Neural cell (in vitro differentiated cells): ENCODE measurements around the gene OR10G8.
"Not testable (repeated sequence)": the region's sequence is repeated elsewhere in the genome, so short reads cannot be mapped to it uniquely, and the experiment has no call there.

Experiments used
- CTCF ChIP-seq: fragments of 450-650 bp; IDR thresholded peaks from 2 replicates; pipeline ENCODE4 v1.5.1; 2014; ENCODE audit warnings: antibody characterized with exemption, mild to moderate bottlenecking, moderate library complexity; ENCODE audit not compliant: poor library complexity, severe bottlenecking
- EP300 ChIP-seq: fragments of 450-650 bp; conservative IDR thresholded peaks from 2 replicates; pipeline ENCODE4 v1.6.1; 2014; ENCODE audit warnings: antibody characterized with exemption, mild to moderate bottlenecking, moderate library complexity; ENCODE audit not compliant: poor library complexity, severe bottlenecking
- MXI1 ChIP-seq: fragments of 450-650 bp; conservative IDR thresholded peaks from 2 replicates; pipeline ENCODE4 v1.6.1; 2014; ENCODE audit warnings: antibody characterized with exemption, mild to moderate bottlenecking; ENCODE audit not compliant: poor library complexity, severe bottlenecking
- POLR2AphosphoS5 ChIP-seq: IDR thresholded peaks from 2 replicates; pipeline ENCODE4 v1.6.1; 2012
- RAD21 ChIP-seq: fragments of 450-650 bp; conservative IDR thresholded peaks from 2 replicates; pipeline ENCODE4 v1.6.1; 2014; ENCODE audit warnings: antibody characterized with exemption, mild to moderate bottlenecking, moderate library complexity
- REST ChIP-seq: IDR thresholded peaks from 2 replicates; pipeline ENCODE4 v1.6.1; 2012; ENCODE audit warnings: borderline replicate concordance
- SMC3 ChIP-seq: fragments of 450-650 bp; conservative IDR thresholded peaks from 2 replicates; pipeline ENCODE4 v1.6.1; 2014; ENCODE audit warnings: antibody characterized with exemption, mild to moderate bottlenecking, moderate library complexity; ENCODE audit not compliant: poor library complexity
- TAF1 ChIP-seq: IDR thresholded peaks from 2 replicates; pipeline ENCODE4 v1.6.1; 2012; ENCODE audit warnings: low read depth

GRCh38 chr11:124015837-124016236, 10.8 kb upstream of the OR10G8 start:
- not testable (repeated sequence) for TF ChIP-seq CTCF, RAD21, POLR2AphosphoS5, REST, SMC3, EP300, MXI1, TAF1
